SKM-1 treated with dmso at 0.1 percent for 144 hours (cell line): ENCODE measurements around the gene C18orf54.
"Not testable (repeated sequence)": the region's sequence is repeated elsewhere in the genome, so short reads cannot be mapped to it uniquely, and the experiment has no call there.

Source experiments
- DNase-seq: peaks from one replicate; lab custom pipeline; 2025; ENCODE audit not compliant: unreplicated experiment; lab: John Stamatoyannopoulos, UW

Gene C18orf54

GRCh38 chr18:54357660-54358494, at the start of gene C18orf54, which contains the start of gene STARD6:
TSS of gene C18orf54 (plus strand) at chr18:54357906. CDS start at chr18:54360573, 2,667 bp downstream.
TSS of gene STARD6 (minus strand) at chr18:54357858. CDS start at chr18:54354573, 3,285 bp downstream.
- peak; percentile 94 for DNase-seq

DNA sequence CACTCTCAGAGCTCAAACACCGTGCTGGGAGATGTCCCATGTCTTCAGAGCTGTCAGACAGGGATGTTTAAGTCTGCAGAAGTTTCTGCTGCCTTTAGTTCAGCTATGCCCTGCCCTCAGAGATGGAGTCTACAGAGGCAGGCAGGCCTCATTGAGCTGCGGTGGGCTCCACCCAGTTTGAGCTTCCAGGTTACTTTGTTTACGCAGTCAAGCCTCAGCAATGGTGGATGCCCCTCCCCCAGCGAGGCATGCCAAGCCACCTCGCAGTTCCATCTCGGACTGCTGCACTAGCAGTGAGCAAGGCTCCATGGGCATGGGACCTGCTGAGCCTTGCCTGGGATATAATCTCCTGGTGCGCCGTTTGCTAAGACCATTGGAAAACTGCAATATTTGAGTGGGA, 48.1 kb upstream of the C18orf54 start:
- DNase-seq: not testable (repeated sequence)

GRCh38 chr18:54316071-54316820, 41.5 kb upstream of the C18orf54 start:
- DNase-seq: peak; percentile 3

DNA sequence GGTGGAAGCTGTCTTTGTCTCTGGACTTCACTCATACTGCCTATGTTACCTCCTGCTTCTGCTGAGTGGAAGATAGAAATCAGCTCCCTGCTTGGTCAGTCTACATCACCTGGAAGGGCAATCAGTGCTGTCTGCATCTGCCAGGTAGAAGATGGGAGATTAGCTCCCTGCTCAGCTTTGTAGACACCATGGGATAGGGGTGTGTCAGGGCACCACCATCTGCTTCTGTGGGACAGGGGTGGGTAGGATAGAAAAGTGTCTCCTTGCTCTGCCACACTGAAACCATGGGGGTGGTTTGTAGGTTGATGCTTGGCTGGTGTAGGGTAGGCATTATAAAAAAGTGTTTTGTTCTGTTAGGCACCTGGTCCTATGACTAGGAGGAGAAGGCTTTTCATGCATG, 34.1 kb upstream of the C18orf54 start:
- DNase-seq: no peak

GRCh38 chr18:54323970-54324369, 33.7 kb upstream of the C18orf54 start:
- no peak for DNase-seq

GRCh38 chr18:54327818-54328217, 29.9 kb upstream of the C18orf54 start:
- no peak for DNase-seq

DNA sequence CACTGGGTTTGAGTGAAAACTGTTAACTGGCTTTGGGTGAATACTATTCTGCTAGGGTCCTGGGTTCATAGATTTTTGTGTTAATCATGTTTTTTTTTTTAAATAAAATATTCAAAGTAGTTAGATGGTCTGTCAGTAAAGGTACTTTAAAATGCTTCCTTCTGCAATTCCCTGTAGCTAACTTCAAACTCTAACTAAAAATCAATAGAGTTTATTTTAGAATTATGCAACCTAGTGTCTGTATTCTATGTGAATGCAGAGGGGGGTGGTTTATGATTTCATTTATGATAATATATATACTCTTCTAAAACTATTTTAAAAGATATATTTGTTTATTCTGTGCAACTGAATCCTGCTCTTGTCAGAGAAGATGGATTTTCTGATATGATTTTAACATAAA, 27.9 kb upstream of the C18orf54 start:
- no peak for DNase-seq

GRCh38 chr18:54330768-54331548, 26.7 kb upstream of the C18orf54 start:
- DNase-seq: no peak

GRCh38 chr18:54335638-54336173, 22.0 kb upstream of the C18orf54 start:
- DNase-seq: no peak

DNA sequence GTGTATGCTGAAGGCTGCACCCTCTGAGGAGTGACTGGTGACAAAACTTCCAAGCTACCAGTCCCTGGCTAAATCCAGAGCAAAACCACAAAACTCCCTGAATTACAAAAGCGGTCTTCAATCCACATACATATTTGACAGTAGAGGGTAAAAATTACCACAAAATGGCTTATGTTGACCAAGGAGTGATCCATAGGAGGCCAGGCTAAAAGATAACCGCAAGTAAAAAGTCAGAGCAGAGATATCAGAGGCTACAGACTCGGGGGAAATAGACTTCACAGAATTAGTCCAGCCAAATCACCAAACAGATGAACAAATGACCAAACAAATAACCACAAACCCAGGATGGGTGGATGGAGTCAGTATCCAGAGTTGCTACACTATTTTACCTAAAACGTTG, 19.5 kb upstream of the C18orf54 start:
- no peak for DNase-seq

DNA sequence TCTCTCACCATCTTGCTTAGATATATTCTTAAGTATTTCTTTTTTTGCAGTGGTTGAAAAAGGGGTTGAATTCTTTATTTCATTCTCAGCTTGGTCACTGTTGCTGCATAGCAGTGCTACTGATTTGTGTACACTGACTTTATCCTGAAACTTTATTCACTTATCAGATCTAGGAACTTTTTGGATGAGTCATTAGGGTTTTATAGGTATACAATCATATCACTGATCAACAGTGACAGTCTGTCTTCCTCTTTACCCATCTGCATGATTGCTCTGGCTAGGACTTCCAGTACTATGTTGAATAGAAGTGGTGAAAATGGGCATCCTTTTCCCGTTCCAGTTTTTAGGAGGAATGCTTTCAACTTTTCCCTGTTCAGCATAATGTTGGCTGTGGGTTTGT, 6.5 kb upstream of the C18orf54 start:
- no peak for DNase-seq

- DNase-seq: no peak
Measured at GRCh38 chr18:54357082-54357659, 535 bp upstream of the C18orf54 start.

GRCh38 chr18:54358495-54359040, 862 bp downstream of the C18orf54 start:
- no peak for DNase-seq

DNA sequence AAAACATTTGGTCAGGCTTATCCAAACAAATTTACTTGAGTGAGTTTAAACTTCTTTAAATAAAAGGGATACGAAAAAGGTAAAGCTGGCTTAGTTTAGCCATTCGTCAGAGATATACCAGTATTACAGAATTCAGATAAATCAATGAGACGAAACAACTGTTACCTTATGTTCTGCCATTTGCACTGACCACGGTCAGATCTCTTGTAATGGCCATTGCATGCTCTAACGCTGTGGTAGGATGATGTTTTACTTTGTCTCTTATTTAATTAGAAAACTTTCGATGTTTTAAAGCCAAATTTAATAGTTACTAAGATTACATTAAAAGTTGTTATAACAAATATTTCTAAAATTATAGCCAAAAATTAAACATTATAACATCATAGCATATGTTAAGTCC, 1.5 kb downstream of the C18orf54 start:
- DNase-seq: no peak

DNA sequence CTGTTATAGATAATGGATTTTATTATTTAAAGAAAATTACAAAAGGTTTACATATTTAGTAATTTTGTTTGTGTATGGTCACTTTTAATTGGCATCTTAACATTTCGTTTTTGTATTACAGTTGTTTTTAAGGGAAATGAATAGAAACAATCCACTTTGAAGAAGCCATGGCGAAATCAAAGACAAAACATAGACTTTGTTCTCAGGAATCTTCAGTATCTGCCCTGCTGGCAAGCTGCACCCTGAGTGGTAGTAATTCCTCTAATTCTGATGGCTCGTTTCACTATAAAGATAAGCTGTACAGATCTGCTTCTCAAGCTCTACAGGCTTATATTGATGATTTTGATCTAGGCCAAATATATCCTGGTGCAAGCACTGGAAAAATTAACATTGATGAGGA, 2.7 kb downstream of the C18orf54 start:
- no peak for DNase-seq

DNA sequence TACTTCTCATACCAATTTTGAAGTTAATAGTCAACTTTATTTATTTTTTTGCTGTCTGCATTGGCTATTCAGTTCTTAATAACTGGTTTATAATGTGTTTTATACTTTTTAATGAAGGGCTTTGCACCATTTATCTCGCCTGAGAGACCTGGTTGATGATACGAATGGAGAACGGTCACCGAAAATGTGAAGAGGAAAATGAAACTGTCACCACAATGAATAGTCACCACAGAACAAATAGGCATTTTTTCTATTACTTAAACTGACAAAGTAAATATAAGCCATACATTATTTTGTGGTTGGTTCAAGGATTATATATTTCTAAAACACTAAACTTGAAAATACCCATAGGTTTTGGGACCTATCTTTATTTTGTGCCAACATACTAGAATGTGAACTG, 20.4 kb downstream of the C18orf54 start:
- DNase-seq: no peak

- no peak for DNase-seq
Measured at GRCh38 chr18:54381640-54382039, 23.9 kb downstream of the C18orf54 start.

GRCh38 chr18:54382076-54382475, 24.4 kb downstream of the C18orf54 start:
- DNase-seq: no peak

DNA sequence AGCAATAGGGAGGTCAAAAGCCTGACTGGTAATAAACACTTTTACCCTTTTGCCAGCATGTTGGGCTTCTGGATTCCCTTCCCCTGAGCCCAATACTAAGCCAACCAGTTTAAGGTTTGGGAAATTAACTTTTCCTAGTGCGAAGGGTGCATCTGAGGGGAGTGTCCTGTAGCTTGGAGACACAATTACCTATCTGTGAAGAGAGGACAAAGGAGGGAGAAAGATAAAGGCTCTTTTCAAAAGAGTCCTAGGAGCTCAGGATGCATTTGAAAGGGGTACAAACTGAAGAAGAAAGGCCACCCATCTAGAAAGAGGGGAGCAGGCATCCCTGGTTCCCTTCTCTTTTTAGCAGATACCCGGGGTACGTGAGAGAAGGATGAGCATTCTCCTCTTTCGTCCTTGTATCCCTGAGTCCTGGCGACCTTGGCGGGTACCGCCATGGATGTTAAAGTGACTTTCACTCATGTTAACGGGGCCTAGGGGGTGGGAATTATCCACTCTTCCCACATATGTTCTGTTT, 25.1 kb downstream of the C18orf54 start:
- no peak for DNase-seq

GRCh38 chr18:54386043-54386442, 28.3 kb downstream of the C18orf54 start:
- no peak for DNase-seq
